ENCODE data around the gene ALG12. TPM values are rescaled to one million over a fixed set of nuclear protein-coding genes. Genes with fewer than 3 reads are reported as not detected.

Gene ALG12
- total and polyA plus RNA-seq, 2 of the 13 experiments (the other 11 are each of a cell fraction or from before 2014, with no cell fraction given), result 7.8 to 15.8 TPM

GRCh38 chr22:49852898-49853894 lies 65.0 kb downstream of the ALG12 start, which contains the start of gene ZBED4 (continued):
- TF ChIP-seq REXO4 (CRISPR knock-in tag; IDR thresholded peaks at IDR 0.05; ENCODE audit: borderline replicate concordance), result no peak
- TF ChIP-seq ZNF790 (CRISPR knock-in tag; IDR thresholded peaks at IDR 0.05; ENCODE audit: borderline replicate concordance), result peak; percentile 67; the same call in 1 of the 2 replicates
- no peak for TF ChIP-seq ZFP1 (CRISPR knock-in tag; IDR thresholded peaks at IDR 0.05)
- no peak for TF ChIP-seq MLLT10 (CRISPR knock-in tag; IDR thresholded peaks at IDR 0.05)
- TF ChIP-seq HNRNPH1 (optimal IDR thresholded peaks at IDR 0.05; ENCODE audit: low read depth, low read length), result no peak
- no peak for TF ChIP-seq EP300 (IDR thresholded peaks at IDR 0.05; ENCODE audit: low read depth in 2 of 2, low read length in 2 of 2)
- no peak for TF ChIP-seq EP300 (CRISPR knock-in tag; IDR thresholded peaks at IDR 0.05; ENCODE audit: borderline replicate concordance)
- TF ChIP-seq ZNF382 (CRISPR knock-in tag; IDR thresholded peaks at IDR 0.05; ENCODE audit: borderline replicate concordance), result no peak
- no peak for TF ChIP-seq JARID2 (CRISPR knock-in tag; IDR thresholded peaks at IDR 0.05; ENCODE audit: insufficient replicate concordance)
- TF ChIP-seq LRRFIP1 (CRISPR knock-in tag; conservative IDR thresholded peaks at IDR 0.05), result no peak
- TF ChIP-seq KDM3A (CRISPR knock-in tag; IDR thresholded peaks at IDR 0.05; ENCODE audit: low read depth), result no peak
- peak; percentile 83 for TF ChIP-seq AKAP8 (CRISPR knock-in tag; IDR thresholded peaks at IDR 0.05)
- no peak for TF ChIP-seq ZFP36L2 (CRISPR knock-in tag; IDR thresholded peaks at IDR 0.05)
- no peak for TF ChIP-seq ZNF878 (CRISPR knock-in tag; IDR thresholded peaks at IDR 0.05)
- TF ChIP-seq JUNB (CRISPR knock-in tag; IDR thresholded peaks at IDR 0.05; ENCODE audit: borderline replicate concordance), result no peak
- TF ChIP-seq ZNF580 (CRISPR knock-in tag; IDR thresholded peaks at IDR 0.05; ENCODE audit: borderline replicate concordance, low read depth), result no peak
- no peak for TF ChIP-seq SNAPC5 (CRISPR knock-in tag; IDR thresholded peaks at IDR 0.05; ENCODE audit: borderline replicate concordance)
- TF ChIP-seq CERS6 (CRISPR knock-in tag; IDR thresholded peaks at IDR 0.05), result no peak
- TF ChIP-seq ZNF773 (CRISPR knock-in tag; IDR thresholded peaks at IDR 0.05; ENCODE audit: borderline replicate concordance), result peak; percentile 83
